Measurements from ENCODE around the gene CCDC71.

DNA sequence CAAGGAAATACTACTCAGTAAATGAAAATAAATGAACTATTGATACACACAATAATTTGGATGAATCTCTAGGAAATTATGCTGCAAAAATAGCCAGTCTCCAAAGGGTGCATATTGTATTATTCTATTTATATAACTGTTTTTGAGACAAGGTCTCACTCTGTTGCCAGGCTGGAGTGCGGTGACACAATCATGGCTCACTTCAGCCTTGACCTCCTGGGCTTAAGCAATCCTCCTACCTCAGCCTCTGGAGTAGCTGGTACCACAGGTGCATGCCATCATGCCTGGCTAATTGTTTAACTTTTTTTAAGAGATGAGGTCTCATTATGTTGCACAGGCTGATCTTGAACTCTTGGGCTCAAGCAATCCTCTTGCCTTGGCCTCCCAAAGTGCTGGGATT is 17.7 kb upstream of the CCDC71 start:
- TF ChIP-seq CTCF (IDR thresholded peaks at IDR 0.05): no peak
- TF ChIP-seq POLR2A (IDR thresholded peaks at IDR 0.05): no peak

Data from adrenal gland (tissue), 5 donors.